Loucy (cell line): ENCODE data around the gene CSRP1.

Source experiments
- H2AFZ ChIP-seq: fragments of 200-600 bp; sonication (generic); 2 replicates; pipeline ENCODE4 v1.6.0; 2016; ENCODE audit warnings: antibody characterized with exemption, mild to moderate bottlenecking, low read length, moderate library complexity
- H3F3A ChIP-seq: fragments of 200-600 bp; 2 replicates; pipeline ENCODE4 v1.6.0; 2016; ENCODE audit warnings: antibody characterized with exemption, low read depth, mild to moderate bottlenecking
- H3K27me3 ChIP-seq: fragments of 200-600 bp; sonication (generic); 2 replicates; pipeline ENCODE4 v1.6.1; 2014; ENCODE audit warnings: low read length, mild to moderate bottlenecking; ENCODE audit not compliant: insufficient read depth, poor library complexity, severe bottlenecking
- H3K36me3 ChIP-seq: fragments of 200-600 bp; sonication (generic); 2 replicates; pipeline ENCODE4 v1.6.1; 2016; ENCODE audit warnings: low read length; ENCODE audit not compliant: insufficient read depth
- H3K4me1 ChIP-seq: fragments of 200-600 bp; sonication (generic); 2 replicates; pipeline ENCODE4 v1.5.1; 2014; ENCODE audit warnings: low read length, mild to moderate bottlenecking; ENCODE audit not compliant: insufficient read depth, poor library complexity, severe bottlenecking
- H3K4me2 ChIP-seq: fragments of 200-600 bp; sonication (generic); 2 replicates; pipeline ENCODE4 v1.6.0; 2014; ENCODE audit warnings: antibody characterized with exemption, low read length, low read depth, mild to moderate bottlenecking; ENCODE audit not compliant: poor library complexity, severe bottlenecking
- H3K4me3 ChIP-seq: fragments of 200-600 bp; sonication (generic); 2 replicates; pipeline ENCODE4 v1.5.1; 2014; ENCODE audit warnings: low read length, mild to moderate bottlenecking, mixed read lengths; ENCODE audit not compliant: poor library complexity, severe bottlenecking
- H3K79me2 ChIP-seq: fragments of 200-600 bp; sonication (generic); 2 replicates; pipeline ENCODE4 v1.6.1; 2014; ENCODE audit warnings: low read length; ENCODE audit not compliant: insufficient read depth
- H3K9ac ChIP-seq: fragments of 200-600 bp; sonication (generic); 2 replicates; pipeline ENCODE4 v1.6.0; 2014; ENCODE audit warnings: mild to moderate bottlenecking, low read depth, low read length, moderate library complexity; ENCODE audit not compliant: poor library complexity, severe bottlenecking
- H3K9me2 ChIP-seq: fragments of 200-600 bp; sonication (generic); replicated peaks from 2 replicates; pipeline ENCODE4 v1.6.1; 2016; ENCODE audit warnings: low read depth, low read length, mixed read lengths
- H3K9me3 ChIP-seq: fragments of 200-600 bp; sonication (generic); 2 replicates; pipeline ENCODE4 v1.6.1; 2014; ENCODE audit warnings: mild to moderate bottlenecking, antibody characterized with exemption, low read length, low read depth; ENCODE audit not compliant: insufficient read depth
- H4K20me1 ChIP-seq: fragments of 200-600 bp; sonication (generic); 2 replicates; pipeline ENCODE4 v1.6.0; 2014; ENCODE audit warnings: antibody characterized with exemption, low read length, mild to moderate bottlenecking; ENCODE audit not compliant: insufficient read depth, poor library complexity, severe bottlenecking
- CTCF ChIP-seq: fragments of 200-600 bp; sonication (generic); conservative IDR thresholded peaks from 2 replicates; pipeline ENCODE4 v1.5.1; 2014; ENCODE audit warnings: mild to moderate bottlenecking, antibody characterized with exemption, low read length
- EZH2phosphoT487 ChIP-seq: fragments of 200-600 bp; IDR thresholded peaks from 2 replicates; pipeline ENCODE4 v1.6.1; 2018; ENCODE audit warnings: antibody characterized with exemption, mild to moderate bottlenecking, moderate library complexity, borderline replicate concordance

CSRP1 gene

GRCh38 chr1:201468844-201469644 lies 37.9 kb downstream of the CSRP1 start, which contains the start of gene PHLDA3:
PHLDA3 (minus strand) TSS chr1:201469188; CDS start chr1:201468786, 402 bp downstream.
- Histone ChIP-seq H3K9ac (peak within 1 kb of the TSS; percentile 62), H3K4me2 (peak within 1 kb of the TSS; percentile 73), H3K4me3 (peak within 1 kb of the TSS; percentile 68), H3K79me2 (no peaks in the 10 kb centered on the region), H3K9me2 (no peaks in the 10 kb centered on the region), H3K36me3 (no peaks in the 10 kb centered on the region), H3F3A (no peaks in the 10 kb centered on the region), H2AFZ (peak within 1 kb of the TSS; percentile 66; the same call in 1 of the 2 replicates), H3K9me3 (no peaks in the 10 kb centered on the region), H4K20me1 (no peaks in the 10 kb centered on the region), H3K4me1 (no peaks in the 10 kb centered on the region), H3K27me3 (peaks cover 20% of the 10 kb centered on the region)
- TF ChIP-seq CTCF = no peak
- TF ChIP-seq EZH2phosphoT487 = no peak

- Histone ChIP-seq H3K36me3 (no peaks in the 10 kb centered on the region), H3K9ac (peak overlapping the region; percentile 62), H3F3A (no peaks in the 10 kb centered on the region), H3K27me3 (peaks cover 20% of the 10 kb centered on the region), H4K20me1 (no peaks in the 10 kb centered on the region), H3K9me2 (no peaks in the 10 kb centered on the region), H3K4me2 (peak overlapping the region; percentile 73), H3K4me3 (peak overlapping the region; percentile 68), H2AFZ (no peak overlapping the region), H3K9me3 (no peaks in the 10 kb centered on the region), H3K4me1 (no peaks in the 10 kb centered on the region), H3K79me2 (no peaks in the 10 kb centered on the region)
- TF ChIP-seq CTCF = no peak
- TF ChIP-seq EZH2phosphoT487 = no peak
Measured at GRCh38 chr1:201468501-201468843, 38.5 kb downstream of the CSRP1 start.

DNA sequence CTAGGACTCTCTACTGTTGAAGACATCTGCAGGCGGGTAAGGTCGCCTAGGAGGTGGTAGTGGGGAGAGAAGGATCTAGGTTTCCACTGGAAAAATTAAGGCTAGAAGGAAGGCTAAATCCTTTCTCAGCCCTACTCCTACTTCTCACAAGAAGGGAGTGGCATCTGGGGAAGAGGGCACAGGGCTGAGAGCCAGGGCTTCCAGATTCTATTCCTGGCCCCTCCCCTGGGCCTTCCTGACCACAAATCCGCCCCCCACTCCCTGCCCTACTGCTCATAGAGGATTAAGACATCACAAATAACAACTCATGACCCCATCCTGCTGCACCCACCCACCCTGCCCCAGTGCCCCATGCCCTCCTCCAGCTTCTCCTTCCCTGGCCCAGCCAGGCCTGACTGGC lies 40.4 kb downstream of the CSRP1 start:
- no peak for TF ChIP-seq EZH2phosphoT487
- no peak for TF ChIP-seq CTCF
- Histone ChIP-seq H3K9me2 (no peaks in the 10 kb centered on the region), H3K9ac (no peak overlapping the region), H2AFZ (no peak overlapping the region), H3K36me3 (no peaks in the 10 kb centered on the region), H3K4me1 (no peaks in the 10 kb centered on the region), H3F3A (no peaks in the 10 kb centered on the region), H3K9me3 (no peaks in the 10 kb centered on the region), H4K20me1 (no peaks in the 10 kb centered on the region), H3K27me3 (peaks cover 20% of the 10 kb centered on the region), H3K79me2 (no peaks in the 10 kb centered on the region), H3K4me2 (no peak overlapping the region), H3K4me3 (no peak overlapping the region)
